NK-92 (cell line): ENCODE measurements around the gene SRPK1.
"Not testable (repeated sequence)": the region's sequence is repeated elsewhere in the genome, so short reads cannot be mapped to it uniquely, and the experiment has no call there.

Experiments used
- DNase-seq: peaks from one replicate; lab custom pipeline; 2025; ENCODE audit not compliant: unreplicated experiment; lab: John Stamatoyannopoulos, UW

Gene SRPK1

DNA sequence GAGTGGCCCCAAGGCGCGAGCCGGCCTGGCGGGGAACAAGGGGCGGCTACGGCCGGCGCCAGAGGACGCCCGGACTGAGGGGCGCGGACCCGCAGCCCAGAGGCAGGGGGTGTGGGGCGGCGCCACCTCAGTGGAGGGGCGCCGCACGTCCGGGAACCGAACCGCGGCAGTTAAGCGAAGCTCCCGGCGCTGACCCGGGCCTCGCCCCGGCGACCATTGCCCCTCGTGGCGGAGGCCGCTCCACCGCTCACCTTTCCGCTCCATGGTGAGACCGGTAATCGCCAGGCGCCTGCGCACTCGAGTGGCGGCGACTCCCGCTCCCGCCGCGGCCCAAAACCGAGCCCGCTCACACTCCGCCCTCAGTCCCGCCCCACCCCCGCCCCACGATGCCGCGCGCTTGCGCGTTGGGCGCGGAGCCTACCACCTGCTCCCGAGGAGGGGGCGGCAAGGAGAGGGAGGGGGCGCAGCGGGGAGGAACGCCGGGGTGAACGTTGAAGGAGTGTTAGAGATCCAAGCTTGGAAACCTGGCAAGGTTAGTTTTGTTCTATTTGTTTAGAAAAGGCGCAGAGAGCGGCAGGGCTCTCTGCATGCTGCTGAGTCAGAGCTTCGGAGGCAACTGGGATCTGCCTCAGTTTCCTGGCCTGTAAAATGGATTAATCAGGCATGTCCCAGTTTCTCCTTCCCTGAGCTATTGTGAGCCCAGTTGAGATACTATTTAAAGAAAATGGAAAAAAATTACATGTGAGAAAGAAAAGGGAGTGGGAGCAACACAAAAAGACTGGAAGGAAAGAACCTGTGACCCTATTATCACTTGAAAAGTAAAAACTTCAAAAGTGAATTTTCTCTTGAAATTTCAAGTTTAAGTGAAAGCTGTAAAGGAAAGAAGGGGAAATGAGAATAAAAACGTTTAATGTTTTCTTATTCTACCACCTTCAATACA, at the start of gene SRPK1:
SRPK1 (minus strand) TSS at position 306 of the 940 bp plus-strand sequence; CDS start at position 264, 42 bp downstream.
- DNase-seq: peak; percentile 22

DNA sequence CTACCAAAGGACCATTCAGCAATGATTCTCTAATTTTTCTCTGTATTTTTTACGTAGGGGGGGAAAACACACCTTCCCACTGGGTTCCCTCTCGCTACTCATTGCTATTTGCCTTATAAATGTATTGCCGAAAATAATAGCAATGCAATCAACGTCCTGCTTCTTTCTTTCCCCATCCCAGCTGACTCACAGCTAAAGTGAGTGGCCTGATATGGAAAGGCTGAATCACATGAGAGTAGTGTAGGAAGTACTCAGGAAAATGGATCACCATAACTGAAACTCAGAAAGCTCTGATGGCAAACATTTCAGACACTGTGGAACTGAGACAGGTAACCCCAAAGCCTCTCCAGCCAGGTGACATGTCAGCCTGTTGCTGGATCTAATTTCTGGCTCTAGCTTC, 49.3 kb upstream of the SRPK1 start:
- no peak for DNase-seq

DNA sequence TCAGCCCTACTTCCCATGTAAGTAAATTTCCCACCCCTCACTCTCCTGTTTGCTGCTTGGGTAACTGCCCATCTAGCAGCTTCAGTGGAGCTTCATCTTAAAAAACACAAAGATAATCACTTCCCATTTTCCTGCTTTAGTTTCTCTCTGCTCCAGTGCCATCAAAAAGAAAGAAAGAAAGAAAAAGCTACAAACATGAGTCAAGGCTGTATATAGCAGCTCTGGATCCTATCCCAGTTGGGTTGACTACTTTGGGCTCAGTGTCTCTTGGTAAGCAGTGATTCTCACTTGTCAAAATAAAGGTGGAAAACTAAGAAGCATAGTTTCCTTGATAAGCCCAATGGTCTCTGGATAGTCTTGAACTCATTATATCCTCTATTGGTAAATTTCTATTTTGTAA, 48.7 kb upstream of the SRPK1 start:
- DNase-seq: no peak

DNA sequence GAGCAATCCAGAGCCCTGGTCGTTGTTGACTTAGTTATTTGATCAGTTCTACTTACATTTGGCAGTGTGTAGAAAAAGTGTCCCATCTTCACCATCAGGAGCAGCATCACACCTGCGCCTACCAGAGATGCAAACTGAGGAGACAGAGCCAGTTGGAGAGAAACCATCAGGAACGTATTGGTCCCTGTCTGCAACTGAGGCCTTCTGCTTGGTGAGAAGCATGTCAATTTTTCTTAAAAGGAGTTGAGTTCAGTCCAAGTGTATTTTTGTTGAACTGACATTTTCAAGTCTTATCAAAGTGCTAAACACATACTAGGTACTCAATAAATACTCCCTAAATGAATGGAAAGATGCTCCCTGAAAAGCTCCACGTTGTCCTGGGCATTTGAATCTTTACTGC, 47.9 kb upstream of the SRPK1 start:
- DNase-seq: no peak

DNA sequence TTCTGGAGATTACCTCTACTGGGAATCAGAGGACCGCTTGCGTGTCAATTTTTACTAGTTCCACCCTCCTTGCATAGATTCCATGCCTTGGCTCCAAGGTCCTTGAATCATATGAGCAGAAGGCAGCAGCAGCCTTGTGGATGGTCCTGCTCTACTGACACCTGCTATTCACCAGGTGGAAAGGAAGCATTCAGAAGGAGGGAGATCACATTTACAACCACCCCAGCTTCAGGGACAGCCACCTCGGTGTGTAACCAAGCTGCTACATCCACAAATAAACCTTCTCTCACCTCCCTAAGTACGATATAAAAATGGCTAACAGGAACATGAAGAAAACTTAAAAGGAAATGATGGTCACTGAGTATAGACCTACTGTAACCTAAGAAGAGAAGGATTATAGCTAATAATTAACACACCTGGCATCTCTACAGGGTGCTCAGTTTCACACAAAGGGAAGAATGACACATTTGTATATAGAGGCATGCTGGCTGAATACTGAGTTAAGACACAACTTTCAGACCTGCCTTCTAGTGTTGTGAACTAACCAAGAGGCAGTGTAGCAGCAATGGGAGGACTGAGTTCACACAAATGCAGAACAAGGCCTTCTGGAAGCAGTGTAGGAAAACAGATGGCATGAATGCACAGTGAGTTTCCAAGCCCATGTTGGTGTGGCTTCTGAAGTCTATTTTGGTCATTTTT, 46.3 kb upstream of the SRPK1 start:
- no peak for DNase-seq

DNA sequence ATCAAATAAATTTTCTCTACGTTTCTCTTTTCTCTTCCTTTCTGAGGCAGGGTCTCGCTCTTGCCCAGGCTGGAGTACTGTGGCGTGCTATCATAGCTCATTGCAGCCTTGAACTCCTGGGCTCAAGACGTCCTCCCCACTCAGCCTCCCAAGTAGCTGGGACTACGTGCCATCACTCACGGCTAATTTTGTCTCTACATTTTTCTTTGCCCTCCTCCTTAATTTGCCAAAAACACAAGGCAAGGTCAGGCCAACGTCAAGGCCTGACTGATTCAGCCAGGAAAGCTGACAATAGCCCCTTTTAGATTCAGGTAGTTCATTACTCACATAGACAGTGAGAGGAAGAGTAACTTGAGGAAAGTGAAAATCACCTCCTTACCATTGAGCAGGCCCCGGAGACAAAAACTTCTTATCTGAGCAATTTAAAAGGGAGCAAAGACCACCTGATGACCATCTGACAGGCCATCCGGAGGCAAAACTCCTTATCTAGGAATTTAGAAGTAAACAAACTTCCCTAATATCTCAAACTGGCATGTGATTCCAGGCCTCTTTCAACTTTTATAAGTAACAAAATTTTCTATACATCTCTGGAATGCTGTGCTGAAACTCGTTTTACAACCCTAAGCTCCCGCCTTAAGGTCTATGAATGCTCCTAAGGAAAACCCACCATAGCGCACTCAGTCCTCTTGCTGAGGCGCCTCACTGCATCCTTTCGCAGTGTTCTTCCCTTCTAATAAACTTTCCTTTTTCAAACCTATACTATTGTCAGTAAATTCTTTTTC, 42.1 kb upstream of the SRPK1 start:
- no peak for DNase-seq

DNA sequence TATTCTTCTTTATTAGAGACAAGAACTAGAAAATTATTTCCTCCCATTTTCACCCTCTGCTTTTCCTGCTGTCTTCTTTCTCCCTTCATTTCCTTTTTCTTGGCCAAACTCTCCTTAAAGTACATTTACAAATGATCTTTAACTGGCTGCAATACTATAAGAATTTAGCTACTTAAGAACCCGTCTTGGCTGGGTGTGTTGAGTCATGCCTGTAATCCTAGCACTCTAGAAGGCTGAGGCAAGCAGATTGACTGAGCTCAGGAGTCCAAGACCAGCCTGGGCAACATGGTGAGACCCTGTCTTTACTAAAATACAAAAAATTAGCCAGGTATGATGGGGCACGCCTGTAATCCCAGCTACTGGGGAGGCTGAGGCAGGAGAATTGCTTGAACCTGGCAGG, 39.3 kb upstream of the SRPK1 start:
- no peak for DNase-seq

DNA sequence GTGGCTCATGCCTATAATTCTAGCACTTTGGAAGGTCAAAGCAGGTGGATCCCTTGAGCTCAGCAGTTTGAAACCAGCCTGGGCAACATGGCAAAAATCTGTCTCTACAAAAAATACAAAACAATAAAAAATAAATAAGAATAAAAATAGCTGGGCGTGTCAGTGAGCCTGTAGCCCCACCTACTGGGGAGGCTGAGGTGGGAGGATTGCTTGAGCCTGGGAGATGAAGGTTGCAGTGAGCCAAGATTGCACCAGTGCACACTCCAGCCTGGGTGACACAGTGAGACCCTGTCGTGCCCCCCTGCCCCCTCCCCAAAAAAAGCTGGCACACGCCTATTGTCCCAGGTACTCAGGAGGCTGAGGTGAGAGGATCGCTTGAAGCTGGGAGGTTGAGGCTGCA, 35.1 kb upstream of the SRPK1 start:
- DNase-seq: no peak

DNA sequence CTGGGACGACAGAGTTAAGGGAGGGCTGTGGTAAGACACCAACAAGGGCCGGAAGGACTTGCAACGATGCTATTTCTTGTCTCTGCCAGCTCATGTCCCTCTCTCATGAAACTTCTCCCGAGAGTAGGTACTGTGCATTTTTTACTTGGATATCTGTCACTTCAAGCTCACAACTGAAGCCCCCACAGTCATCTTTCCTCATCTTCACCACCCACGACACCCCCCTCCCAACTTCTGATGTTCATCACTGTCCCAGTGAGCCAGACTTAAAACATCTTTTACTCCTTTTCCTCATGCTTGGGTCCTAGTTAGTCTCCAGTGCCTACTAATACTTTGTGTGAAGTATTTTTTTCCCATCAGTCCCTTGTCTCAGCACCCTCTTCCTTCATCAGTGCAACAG, 34.6 kb upstream of the SRPK1 start:
- DNase-seq: no peak

DNA sequence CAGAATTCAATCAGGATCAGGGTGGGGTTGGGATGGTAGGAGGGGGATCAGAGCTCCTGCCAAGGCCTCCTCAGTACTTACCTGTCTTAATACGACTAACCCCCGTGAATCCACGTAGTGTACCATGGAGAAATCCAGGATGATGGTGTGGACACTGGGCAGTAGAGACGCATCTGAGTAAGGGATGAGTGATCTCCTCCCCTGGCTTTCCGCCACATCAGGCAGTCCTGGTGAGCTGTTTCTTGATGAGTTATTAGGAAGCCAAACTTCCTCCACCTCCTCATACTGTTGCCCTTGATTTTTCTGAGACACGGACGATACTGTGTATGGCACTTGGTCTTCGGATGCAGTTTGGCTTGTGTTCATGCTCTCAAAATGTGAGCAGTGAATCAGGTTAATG, 34.2 kb upstream of the SRPK1 start:
- no peak for DNase-seq

DNA sequence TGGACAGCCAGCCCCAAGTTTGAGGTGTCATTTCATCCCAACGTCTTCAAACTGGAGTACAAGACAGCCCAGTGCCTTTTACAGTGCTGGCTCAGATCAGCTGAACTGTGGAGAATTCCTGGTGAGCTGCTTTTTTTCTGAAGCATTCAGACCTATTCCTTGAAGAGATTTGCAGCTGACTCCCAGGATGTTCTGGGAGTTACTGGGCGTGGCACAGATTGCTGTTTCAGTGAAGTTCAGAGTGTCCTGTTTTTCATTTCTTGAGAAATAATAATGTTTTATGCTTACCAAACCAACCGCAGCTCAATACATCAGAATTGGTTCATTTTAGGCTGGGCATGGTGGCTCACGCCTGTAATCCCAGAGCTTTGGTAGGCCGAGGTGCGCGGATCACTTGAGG, 33.4 kb upstream of the SRPK1 start:
- DNase-seq: no peak

DNA sequence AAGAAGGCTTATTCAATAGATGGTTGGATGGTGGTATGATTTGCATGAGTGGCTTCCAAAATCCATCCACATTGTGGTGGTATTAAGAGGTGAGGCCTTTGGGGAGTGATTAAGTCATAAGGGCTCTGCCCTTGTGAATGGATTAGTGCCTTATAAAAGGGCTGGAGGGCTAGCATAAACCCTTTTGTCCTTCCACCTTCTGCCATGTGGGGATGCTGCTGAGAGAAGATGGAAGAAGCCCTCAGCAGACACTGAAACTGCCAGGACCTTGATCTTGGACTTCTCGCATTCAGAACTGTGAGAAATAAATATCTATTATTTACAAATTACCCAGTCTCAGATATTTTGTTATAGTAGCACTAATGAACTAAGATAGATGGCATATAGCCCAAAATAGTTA, 27.8 kb upstream of the SRPK1 start:
- no peak for DNase-seq

DNA sequence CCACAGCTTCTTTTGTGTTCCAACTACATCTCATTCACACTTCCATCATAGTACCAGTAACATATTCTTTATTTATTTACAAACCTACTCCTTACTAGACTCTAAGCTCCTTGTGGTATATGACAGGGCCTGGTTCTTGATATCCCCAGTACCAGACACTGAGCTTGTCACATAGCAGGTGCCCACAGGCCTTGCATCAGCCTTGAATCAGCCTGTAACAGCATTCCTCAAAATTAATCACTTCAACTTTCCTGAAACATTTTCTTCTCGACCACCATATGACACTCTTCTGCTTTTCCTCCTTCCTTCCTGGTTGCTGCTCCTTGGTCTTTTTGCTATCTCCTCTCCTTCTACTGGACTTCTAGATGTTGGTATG, 24.7 kb upstream of the SRPK1 start:
- DNase-seq: no peak

DNA sequence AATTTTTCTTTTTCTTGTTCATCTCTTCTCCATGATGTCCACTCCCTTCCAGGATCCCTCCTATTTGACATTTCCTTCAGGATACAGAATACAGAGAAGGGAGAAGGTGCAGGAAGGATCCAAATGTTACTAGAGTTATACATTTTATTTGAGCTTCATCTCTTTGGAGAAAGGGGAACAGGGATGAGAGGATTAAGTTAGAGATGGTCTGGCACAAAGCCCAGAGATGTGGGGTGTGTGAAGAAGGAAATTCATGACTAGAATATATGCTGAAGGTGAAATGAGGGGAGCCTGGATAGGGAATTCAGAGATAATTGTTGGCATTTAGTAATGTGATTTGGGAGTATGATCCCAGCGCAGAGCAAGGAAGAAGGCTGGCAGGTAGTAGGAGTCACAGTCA, 22.5 kb upstream of the SRPK1 start:
- DNase-seq: no peak

DNA sequence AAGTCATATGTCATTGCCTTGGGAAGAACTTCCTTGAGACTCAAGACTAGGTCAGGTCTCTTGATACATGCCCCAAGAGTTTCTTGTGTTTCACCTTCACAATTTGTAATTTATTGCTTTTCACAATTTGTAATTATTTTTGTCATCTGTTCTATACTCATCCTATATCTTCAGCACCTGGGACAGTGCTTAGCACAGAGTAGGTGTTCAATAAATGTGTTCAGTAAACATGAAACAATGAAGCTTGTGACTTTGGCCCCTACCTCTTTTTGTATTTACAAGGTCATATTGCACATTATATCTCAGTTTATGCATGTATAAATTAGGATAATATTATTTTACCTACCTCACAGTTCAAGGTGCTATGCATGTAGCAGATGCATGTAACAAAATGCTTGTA, 21.5 kb upstream of the SRPK1 start:
- no peak for DNase-seq

DNA sequence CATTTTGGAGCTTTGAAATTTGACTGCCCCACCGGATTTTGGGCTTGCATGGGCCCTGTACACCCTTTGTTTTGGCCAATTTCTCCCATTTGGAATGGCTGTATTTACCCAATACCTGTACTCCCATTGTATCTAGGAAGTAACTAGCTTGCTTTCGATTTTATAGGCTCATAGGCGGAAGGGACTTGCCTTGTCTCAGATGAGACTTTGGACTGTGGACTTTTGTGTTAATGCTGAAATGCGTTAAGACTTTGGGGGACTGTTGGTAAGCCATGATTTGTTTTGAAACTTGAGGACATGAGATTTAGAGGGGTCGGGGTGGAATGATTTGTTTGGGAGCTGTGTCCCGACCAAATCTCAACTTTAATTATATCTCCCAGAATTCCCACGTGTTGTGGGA, 20.3 kb upstream of the SRPK1 start:
- DNase-seq: not testable (repeated sequence)

DNA sequence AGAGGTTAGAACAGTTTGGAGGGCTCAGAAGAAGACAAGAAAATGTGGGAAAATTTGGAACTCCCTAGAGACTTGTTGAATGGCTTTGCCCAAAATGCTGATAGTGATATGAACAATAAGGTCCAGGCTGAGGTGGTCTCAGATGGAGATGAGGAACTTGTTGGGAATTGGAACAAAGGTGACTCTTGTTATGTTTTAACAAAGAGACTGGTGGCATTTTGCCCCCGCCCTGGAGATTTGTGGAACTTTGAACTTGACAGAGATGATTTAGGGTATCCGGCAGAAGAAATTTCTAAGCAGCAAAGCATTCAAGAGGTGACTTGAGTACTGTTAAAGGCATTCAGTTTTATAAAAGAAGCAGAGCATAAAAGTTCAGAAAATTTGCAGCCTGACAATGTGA, 19.1 kb upstream of the SRPK1 start:
- not testable (repeated sequence) for DNase-seq

DNA sequence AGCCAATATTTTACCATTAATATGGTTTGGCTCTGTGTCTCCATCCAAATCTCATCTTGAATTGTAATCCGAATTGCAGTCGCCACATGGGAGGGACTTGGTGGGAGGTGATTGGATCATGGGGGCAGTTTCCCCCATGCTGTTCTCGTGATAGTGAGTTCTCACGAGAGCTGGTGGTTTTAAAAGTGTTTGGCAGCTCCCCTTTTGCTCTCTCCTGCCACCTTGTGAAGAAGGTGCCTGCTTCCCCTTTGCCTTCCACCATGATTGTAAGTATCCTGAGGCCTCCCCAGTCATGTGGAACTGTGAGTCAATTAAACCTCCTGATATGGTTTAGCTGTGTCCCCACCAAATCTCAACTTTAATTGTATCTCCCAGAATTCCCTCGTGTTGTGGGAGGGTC, 18.4 kb upstream of the SRPK1 start:
- not testable (repeated sequence) for DNase-seq

DNA sequence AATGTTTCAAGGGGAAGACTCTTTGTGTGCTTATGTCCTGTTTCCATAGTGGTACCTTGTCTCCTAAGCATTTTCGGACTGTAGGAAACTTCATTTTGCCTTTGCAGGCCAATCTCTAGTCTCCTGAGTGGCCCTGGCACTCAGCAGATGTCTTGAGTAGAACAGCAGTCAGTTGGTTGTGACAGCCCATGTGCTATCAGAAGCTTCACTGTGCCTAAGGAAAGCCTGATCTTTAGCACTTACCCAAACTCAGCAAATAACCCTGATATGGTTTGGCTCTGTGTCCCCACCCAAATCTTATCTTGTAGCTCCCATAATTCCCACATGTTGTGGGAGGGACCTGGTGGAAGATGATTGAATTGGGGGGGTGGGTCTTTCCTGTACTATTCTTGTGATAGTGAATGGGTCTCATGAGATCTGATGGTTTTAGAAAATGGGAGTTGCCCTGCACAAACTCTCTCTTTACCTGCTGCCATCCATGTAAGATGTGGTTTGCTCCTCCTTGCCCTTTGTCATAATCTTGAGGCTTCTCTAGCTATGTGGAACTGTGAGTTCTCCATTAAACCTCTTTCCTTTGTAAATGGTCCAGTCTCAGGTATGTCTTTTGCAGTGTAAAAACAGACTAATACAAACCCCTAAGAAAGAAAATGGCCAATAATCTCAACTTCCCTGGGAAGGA, 15.9 kb upstream of the SRPK1 start:
- DNase-seq: no peak

DNA sequence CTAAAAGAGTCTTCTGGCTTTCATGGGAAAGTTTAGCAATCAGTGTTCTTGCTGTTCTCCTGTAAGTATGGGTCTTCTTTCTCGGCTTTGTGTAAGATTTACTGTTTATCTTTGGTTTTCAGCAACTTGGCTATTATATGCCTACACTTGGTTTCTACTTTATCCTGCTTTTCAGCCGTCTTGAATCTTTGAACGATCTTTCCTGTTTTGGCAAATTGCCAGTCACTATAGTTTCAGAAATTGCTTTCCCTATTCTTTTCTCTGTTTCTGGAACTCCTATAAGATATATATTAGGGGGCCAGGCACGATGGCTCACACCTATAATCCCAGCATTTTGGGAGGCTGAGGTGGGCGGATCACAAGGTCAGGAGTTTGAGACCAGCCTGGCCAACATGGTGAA, 14.6 kb upstream of the SRPK1 start:
- no peak for DNase-seq

DNA sequence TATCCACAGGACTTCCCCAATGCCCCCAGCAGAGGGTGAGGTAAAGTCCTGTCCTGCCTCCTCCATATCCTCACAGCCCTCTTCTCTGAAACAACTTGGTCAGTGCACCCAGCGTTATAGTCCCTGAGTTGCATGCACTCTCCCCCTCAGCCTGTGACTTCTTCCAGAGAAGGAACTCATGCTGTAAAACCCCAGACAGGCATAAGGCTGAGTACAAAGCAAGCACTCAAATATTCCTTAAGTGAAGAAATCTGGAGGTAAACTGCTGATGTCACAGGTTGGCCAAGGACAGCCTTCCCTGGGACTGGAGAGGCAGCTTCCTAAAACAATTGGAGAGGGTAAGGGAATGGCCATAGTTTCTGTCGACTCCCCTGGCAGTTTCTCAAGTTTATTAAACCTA, 12.9 kb upstream of the SRPK1 start:
- no peak for DNase-seq
